Stimulated activated memory B cell treated with anti-CD40 and anti-IgM and Interleukin-4, amounts not matched to agents 10 μg/mL and 1 μg/mL and 100 μg/mL, for 72 hours (primary cell): ENCODE data around the gene GPT2.
A peak's percentile ranks its signal among the peaks of the same experiment; 100 is the strongest.

Source experiments
- ATAC-seq: fragments of 150-1000 bp; cut with Tn5 transposase; 2 replicates; pipeline ENCODE4 v1.10.0; 2021
- H3K27ac Mint-ChIP-seq: one replicate; pipeline ENCODE4 v1.8.0; 2022; ENCODE audit warnings: mild to moderate bottlenecking, mixed read lengths
- H3K27me3 Mint-ChIP-seq: one replicate; pipeline ENCODE4 v1.8.0; 2022; ENCODE audit warnings: mixed read lengths
- H3K36me3 Mint-ChIP-seq: one replicate; pipeline ENCODE4 v1.8.0; 2022; ENCODE audit warnings: mixed read lengths
- H3K4me1 Mint-ChIP-seq: one replicate; pipeline ENCODE4 v1.8.0; 2022; ENCODE audit warnings: mixed read lengths
- H3K4me3 Mint-ChIP-seq: one replicate; pipeline ENCODE4 v1.8.0; 2022; ENCODE audit warnings: mild to moderate bottlenecking, moderate library complexity, mixed read lengths
- H3K9me3 Mint-ChIP-seq: one replicate; pipeline ENCODE4 v1.8.0; 2022; ENCODE audit warnings: mixed read lengths

The GPT2 gene

GRCh38 chr16:46976550-46976949 is 92.4 kb downstream of the GPT2 start:
- peak overlapping the region; percentile 1 for H3K4me3 Mint-ChIP-seq
- no peak for ATAC-seq
- peaks cover 52% of the 10 kb centered on the region for H3K4me1 Mint-ChIP-seq
- H3K27me3 Mint-ChIP-seq = no peaks in the 10 kb centered on the region
- peak overlapping the region; percentile 99 for H3K27ac Mint-ChIP-seq
- no peaks in the 10 kb centered on the region for H3K9me3 Mint-ChIP-seq
- H3K36me3 Mint-ChIP-seq = peaks cover 5% of the 10 kb centered on the region
